ENCODE measurements around the gene PPIH. TPM values are rescaled to one million over a fixed set of nuclear protein-coding genes. Genes with fewer than 3 reads are reported as not detected.
"Not testable (repeated sequence)": the region's sequence is repeated elsewhere in the genome, so short reads cannot be mapped to it uniquely, and the experiment has no call there.

PPIH gene
- total RNA-seq, 4 donors from 2014 or later, result 15.1 to 41.7 (median 26.1) TPM

GRCh38 chr1:42703888-42704464 lies 45.8 kb downstream of the PPIH start:
- Histone ChIP-seq H3K27me3 (no peaks in the 10 kb centered on the region), H3K4me1 (no peaks in the 10 kb centered on the region), H3K4me3 (no peak overlapping the region), H3K27ac (peak overlapping the region in 2 of 4 donors; percentile 19 to 29), H3K9me3 (no peaks in the 10 kb centered on the region), H3K36me3 (peaks cover 0 to 84% (median 0%) of the 10 kb centered on the region in 3 donors)
- DNase-seq, result no peak
- TF ChIP-seq CTCF (IDR thresholded peaks at IDR 0.05) (no peak), POLR2A (IDR thresholded peaks at IDR 0.05) (no peak)

DNA sequence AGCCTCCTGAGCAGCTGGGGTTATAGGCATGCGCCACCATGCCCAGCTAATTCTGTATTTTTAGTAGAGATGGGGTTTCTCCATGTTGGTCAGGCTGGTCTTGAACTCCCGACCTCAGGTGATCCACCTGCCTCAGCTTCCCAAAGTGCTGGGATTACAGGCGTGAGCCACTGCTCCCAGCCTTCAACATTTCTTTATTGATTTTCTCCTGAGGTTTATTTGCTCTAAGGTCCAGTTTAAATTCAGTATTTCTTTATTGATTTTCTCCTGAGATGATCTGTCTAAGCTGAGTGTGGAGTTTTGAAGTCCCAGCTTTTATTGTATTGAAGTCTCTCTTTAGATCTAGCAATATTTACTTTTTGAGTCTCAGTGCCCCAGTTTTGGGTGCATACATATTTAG lies 54.6 kb downstream of the PPIH start:
- H3K9me3 ChIP-seq, result not testable (repeated sequence)

DNA sequence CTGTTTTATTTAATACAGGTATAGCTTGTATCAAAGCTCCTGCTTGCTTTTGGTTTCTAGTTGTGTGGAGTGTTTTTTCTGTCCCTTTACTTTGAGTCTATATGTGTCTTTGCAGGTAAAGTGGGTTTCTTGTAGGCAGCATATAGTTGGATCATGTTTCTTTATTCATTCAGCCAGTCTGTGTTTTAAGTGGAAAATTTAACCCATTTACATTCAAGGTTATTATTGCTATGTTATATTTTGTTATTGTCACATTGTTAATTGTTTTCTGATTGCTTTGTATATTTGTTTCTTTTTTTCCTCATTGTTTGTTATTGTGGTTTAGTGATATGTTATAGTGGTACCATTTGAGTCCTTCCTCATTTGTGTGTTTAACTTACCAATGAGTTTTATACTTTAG lies 55.1 kb downstream of the PPIH start:
- Histone ChIP-seq H3K4me3 (no peak overlapping the region), H3K27me3 (no peaks in the 10 kb centered on the region), H3K9me3 (peaks cover 0 to 10% (median 0%) of the 10 kb centered on the region in 4 donors), H3K27ac (no peak overlapping the region), H3K4me1 (no peaks in the 10 kb centered on the region), H3K36me3 (peaks cover 0 to 24% (median 0%) of the 10 kb centered on the region in 3 donors)
- TF ChIP-seq CTCF (IDR thresholded peaks at IDR 0.05) (no peak), POLR2A (IDR thresholded peaks at IDR 0.05) (no peak)
- no peak for DNase-seq

More for the DNA sequence above, 54.6 kb downstream of the PPIH start:
- H3K27ac ChIP-seq, H3K27me3 ChIP-seq, H3K4me3 ChIP-seq, H3K4me1 ChIP-seq, DNase-seq: not testable (repeated sequence)
- peaks cover 0 to 27% (median 0%) of the 10 kb centered on the region in 3 donors for H3K36me3 ChIP-seq

DNA sequence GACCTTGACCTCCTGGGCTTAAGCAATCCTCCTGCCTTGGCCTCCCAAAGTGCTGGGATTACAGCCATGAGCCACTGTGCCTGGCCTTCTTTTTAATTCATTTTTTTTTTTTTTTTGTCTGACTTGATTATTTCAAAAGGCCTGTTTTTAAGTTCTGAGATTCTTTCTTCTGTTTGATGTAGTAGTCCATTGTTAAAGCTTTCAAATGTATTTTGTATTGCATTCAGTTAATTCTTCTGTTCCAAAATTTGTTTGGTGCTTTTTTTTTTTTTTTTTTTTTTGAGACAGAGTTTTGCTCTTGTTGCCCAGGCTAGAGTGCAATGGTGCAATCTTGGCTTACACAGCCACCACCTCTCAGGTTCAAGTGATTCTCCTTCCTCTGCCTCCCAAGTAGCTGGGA lies 56.2 kb downstream of the PPIH start:
- not testable (repeated sequence) for H3K4me3 ChIP-seq, DNase-seq

DNA sequence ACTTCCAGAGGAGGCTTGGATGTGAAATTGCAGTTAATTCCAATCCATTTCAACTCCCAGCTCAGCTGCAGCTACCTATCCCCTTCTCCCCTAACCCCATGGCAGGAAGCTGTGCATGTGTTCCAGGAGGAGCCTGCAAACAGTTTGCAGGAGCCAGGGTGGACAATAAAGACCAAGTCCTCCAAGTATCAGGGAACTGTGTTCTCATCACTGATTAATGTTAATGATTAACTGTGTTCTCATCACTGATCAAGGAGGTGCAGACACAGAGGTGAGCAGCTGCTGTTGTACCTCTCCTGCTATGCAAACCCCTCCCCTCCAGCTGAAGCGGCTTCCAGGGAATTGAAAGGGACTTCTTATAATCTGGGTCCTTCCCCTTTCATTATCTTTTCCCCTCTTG lies 62.6 kb downstream of the PPIH start:
- H3K4me3 ChIP-seq, result no peak overlapping the region
- H3K36me3 ChIP-seq, result peaks cover 0 to 3% (median 0%) of the 10 kb centered on the region in 3 donors
- no peak for DNase-seq
- no peaks in the 10 kb centered on the region for H3K27me3 ChIP-seq
- H3K4me1 ChIP-seq, result peaks cover 0 to 6% (median 0%) of the 10 kb centered on the region in 4 donors
- H3K9me3 ChIP-seq, result no peaks in the 10 kb centered on the region
- no peak for TF ChIP-seq CTCF (IDR thresholded peaks at IDR 0.05)
- TF ChIP-seq POLR2A (IDR thresholded peaks at IDR 0.05), result no peak
- no peak overlapping the region for H3K27ac ChIP-seq

More for the DNA sequence above, 56.2 kb downstream of the PPIH start:
- H3K9me3 ChIP-seq, H3K27me3 ChIP-seq, H3K27ac ChIP-seq, H3K4me1 ChIP-seq: not testable (repeated sequence)
- H3K36me3 ChIP-seq, result peaks cover 0 to 18% (median 0%) of the 10 kb centered on the region in 3 donors

- no peaks in the 10 kb centered on the region for H3K27me3 ChIP-seq
- no peaks in the 10 kb centered on the region for H3K9me3 ChIP-seq
- peaks cover 0 to 6% (median 0%) of the 10 kb centered on the region in 4 donors for H3K4me1 ChIP-seq
- DNase-seq, result no peak
- H3K4me3 ChIP-seq, result no peak overlapping the region
- no peaks in the 10 kb centered on the region for H3K36me3 ChIP-seq
- TF ChIP-seq POLR2A (IDR thresholded peaks at IDR 0.05) (no peak), CTCF (IDR thresholded peaks at IDR 0.05) (no peak)
- no peak overlapping the region for H3K27ac ChIP-seq
Measured at GRCh38 chr1:42721926-42722325, 63.7 kb downstream of the PPIH start.

GRCh38 chr1:42722403-42722802 lies 64.2 kb downstream of the PPIH start:
- DNase-seq, H3K9me3 ChIP-seq, H3K4me1 ChIP-seq, H3K27ac ChIP-seq, H3K27me3 ChIP-seq, H3K36me3 ChIP-seq, H3K4me3 ChIP-seq: not testable (repeated sequence)

Measured in Peyer's patch (tissue), 4 donors.